ENCODE results near the gene SRRD.

- TF ChIP-seq CTCF (IDR thresholded peaks at IDR 0.05 in 8 of 11, conservative IDR thresholded peaks at IDR 0.05 in 3 of 11) (no peak), POLR2AphosphoS5 (IDR thresholded peaks at IDR 0.05) (no peak), POLR2A (IDR thresholded peaks at IDR 0.05) (no peak)
Measured at GRCh38 chr22:26503758-26504157, 20.1 kb downstream of the SRRD start.

Data from spleen (tissue), 7 donors.